ENCODE data around the gene ATP6V1G3.

DNA sequence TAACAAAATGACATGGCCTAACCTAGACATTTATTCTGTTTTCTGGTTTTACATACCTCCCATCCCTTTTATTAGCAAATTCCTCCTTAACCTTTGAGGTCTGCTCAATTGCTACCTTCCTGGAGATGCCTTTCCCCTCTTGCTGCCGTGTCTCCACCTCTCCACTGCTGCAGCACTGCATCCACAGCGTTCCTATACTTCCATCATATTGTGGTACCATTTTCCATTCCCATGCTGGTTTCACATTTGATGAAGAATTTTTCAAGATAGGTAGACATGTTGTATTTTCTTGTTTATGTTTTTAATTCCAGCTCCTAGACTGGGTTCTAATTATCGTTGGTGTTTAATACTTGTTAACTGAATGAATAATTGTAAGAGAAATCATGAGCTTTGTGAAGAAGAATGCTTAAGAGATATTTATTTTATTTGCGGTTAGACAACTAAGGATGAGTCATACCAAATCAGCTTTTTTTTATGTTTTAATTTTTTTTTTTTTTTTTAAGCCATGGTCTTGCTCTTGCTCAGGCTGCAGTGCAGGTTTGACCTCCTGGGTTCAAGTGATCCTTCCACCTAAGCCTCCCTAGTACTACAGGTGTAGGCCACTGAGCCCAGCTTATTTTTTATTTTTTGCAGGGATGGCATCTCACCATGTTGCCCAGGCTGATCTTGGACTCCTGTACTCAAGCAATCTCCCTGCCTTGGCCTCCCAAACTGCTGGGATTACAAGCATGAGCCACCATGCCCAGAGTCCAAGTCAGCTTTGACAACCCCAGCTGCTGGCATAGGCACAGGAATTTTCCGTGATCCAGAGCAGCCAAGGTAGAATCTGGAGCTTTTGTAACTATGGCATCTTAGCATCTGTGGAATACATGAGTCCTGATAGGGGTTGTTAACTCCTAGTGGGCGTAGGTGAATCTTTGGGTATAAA, 44.0 kb downstream of the ATP6V1G3 start:
- TF ChIP-seq, protein P1, sequence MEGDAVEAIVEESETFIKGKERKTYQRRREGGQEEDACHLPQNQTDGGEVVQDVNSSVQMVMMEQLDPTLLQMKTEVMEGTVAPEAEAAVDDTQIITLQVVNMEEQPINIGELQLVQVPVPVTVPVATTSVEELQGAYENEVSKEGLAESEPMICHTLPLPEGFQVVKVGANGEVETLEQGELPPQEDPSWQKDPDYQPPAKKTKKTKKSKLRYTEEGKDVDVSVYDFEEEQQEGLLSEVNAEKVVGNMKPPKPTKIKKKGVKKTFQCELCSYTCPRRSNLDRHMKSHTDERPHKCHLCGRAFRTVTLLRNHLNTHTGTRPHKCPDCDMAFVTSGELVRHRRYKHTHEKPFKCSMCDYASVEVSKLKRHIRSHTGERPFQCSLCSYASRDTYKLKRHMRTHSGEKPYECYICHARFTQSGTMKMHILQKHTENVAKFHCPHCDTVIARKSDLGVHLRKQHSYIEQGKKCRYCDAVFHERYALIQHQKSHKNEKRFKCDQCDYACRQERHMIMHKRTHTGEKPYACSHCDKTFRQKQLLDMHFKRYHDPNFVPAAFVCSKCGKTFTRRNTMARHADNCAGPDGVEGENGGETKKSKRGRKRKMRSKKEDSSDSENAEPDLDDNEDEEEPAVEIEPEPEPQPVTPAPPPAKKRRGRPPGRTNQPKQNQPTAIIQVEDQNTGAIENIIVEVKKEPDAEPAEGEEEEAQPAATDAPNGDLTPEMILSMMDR (IDR thresholded peaks at IDR 0.05), result no peak
- TF ChIP-seq EZH2 (IDR thresholded peaks at IDR 0.05; ENCODE audit: borderline replicate concordance, insufficient read depth, low read depth, low read length, poor library complexity, severe bottlenecking), result no peak

All from B cell (primary cell).